KMS-11 (cell line): ENCODE data around the gene S100A7.

Experiments
- H2AFZ ChIP-seq: fragments of 200-600 bp; sonication (generic); 2 replicates; pipeline ENCODE4 v1.6.1; 2016; ENCODE audit warnings: antibody characterized with exemption, mixed run types, low read depth
- H3K27ac ChIP-seq: fragments of 200-600 bp; sonication (generic); 2 replicates; pipeline ENCODE4 v1.6.1; 2016; ENCODE audit warnings: mild to moderate bottlenecking, mixed run types
- H3K27me3 ChIP-seq: fragments of 200-600 bp; sonication (generic); 2 replicates; pipeline ENCODE4 v1.6.1; 2017; ENCODE audit warnings: mild to moderate bottlenecking, low read depth, mixed run types, moderate library complexity; ENCODE audit not compliant: insufficient read depth
- H3K36me3 ChIP-seq: fragments of 200-600 bp; sonication (generic); 2 replicates; pipeline ENCODE4 v1.6.1; 2017; ENCODE audit warnings: mild to moderate bottlenecking, mixed run types; ENCODE audit not compliant: insufficient read depth
- H3K4me1 ChIP-seq: fragments of 200-600 bp; sonication (generic); 2 replicates; pipeline ENCODE4 v1.6.1; 2016; ENCODE audit warnings: mild to moderate bottlenecking, low read depth, mixed run types; ENCODE audit not compliant: poor library complexity, severe bottlenecking
- H3K4me2 ChIP-seq: fragments of 200-600 bp; sonication (generic); 2 replicates; pipeline ENCODE4 v1.7.0; 2016; ENCODE audit warnings: mild to moderate bottlenecking, mixed run types
- H3K4me3 ChIP-seq: fragments of 200-600 bp; sonication (generic); IDR thresholded peaks from 2 replicates; pipeline ENCODE4 v1.6.1; 2017; ENCODE audit warnings: low read depth, low read length, mixed read lengths; ENCODE audit not compliant: insufficient read depth
- H3K79me2 ChIP-seq: fragments of 200-600 bp; sonication (generic); 2 replicates; pipeline ENCODE4 v1.6.1; 2016; ENCODE audit warnings: low read depth, mixed run types; ENCODE audit not compliant: insufficient read depth
- H3K9ac ChIP-seq: fragments of 200-600 bp; sonication (generic); 2 replicates; pipeline ENCODE4 v1.6.1; 2016; ENCODE audit warnings: mild to moderate bottlenecking, mixed run types
- H4K20me1 ChIP-seq: fragments of 200-600 bp; sonication (generic); 2 replicates; pipeline ENCODE4 v1.6.1; 2016; ENCODE audit warnings: mild to moderate bottlenecking, mixed run types; ENCODE audit not compliant: insufficient read depth
- CTCF ChIP-seq: fragments of 200-600 bp; sonication (generic); conservative IDR thresholded peaks from 2 replicates; pipeline ENCODE4 v1.6.1; 2017; ENCODE audit warnings: low read depth, mild to moderate bottlenecking, antibody characterized with exemption, low read length, moderate library complexity, mixed read lengths

The S100A7 gene

GRCh38 chr1:153430561-153430960 is 29.9 kb downstream of the S100A7 start:
- H3K4me1 ChIP-seq = no peaks in the 10 kb centered on the region
- no peak overlapping the region for H3K4me2 ChIP-seq
- H4K20me1 ChIP-seq = no peaks in the 10 kb centered on the region
- TF ChIP-seq CTCF = no peak
- H3K36me3 ChIP-seq = no peaks in the 10 kb centered on the region
- no peak overlapping the region for H3K27ac ChIP-seq
- no peaks in the 10 kb centered on the region for H3K27me3 ChIP-seq
- H2AFZ ChIP-seq = no peak overlapping the region
- H3K9ac ChIP-seq = no peak overlapping the region
- H3K79me2 ChIP-seq = no peaks in the 10 kb centered on the region
- H3K4me3 ChIP-seq = no peak overlapping the region

GRCh38 chr1:153430166-153430553 is 30.3 kb downstream of the S100A7 start:
- Histone ChIP-seq H4K20me1 (no peaks in the 10 kb centered on the region), H3K79me2 (no peaks in the 10 kb centered on the region), H3K4me3 (no peak overlapping the region), H3K4me2 (no peak overlapping the region), H2AFZ (no peak overlapping the region), H3K36me3 (no peaks in the 10 kb centered on the region), H3K9ac (no peak overlapping the region), H3K27ac (no peak overlapping the region), H3K27me3 (no peaks in the 10 kb centered on the region), H3K4me1 (no peaks in the 10 kb centered on the region)
- TF ChIP-seq CTCF = no peak

GRCh38 chr1:153429266-153430165 is 30.9 kb downstream of the S100A7 start:
- Histone ChIP-seq H3K36me3 (no peaks in the 10 kb centered on the region), H3K4me3 (no peak overlapping the region), H3K4me1 (no peaks in the 10 kb centered on the region), H3K27me3 (no peaks in the 10 kb centered on the region), H3K27ac (no peak overlapping the region), H3K79me2 (no peaks in the 10 kb centered on the region), H3K9ac (no peak overlapping the region), H3K4me2 (no peak overlapping the region), H4K20me1 (no peaks in the 10 kb centered on the region), H2AFZ (no peak overlapping the region)
- TF ChIP-seq CTCF = no peak

GRCh38 chr1:153428791-153429190 is 31.7 kb downstream of the S100A7 start:
- Histone ChIP-seq H3K27me3 (0 out of 2 replicates have a peak, but pooled peaks cover 1% of the 10 kb centered on the region), H3K27ac (no peak overlapping the region), H3K36me3 (no peaks in the 10 kb centered on the region), H3K79me2 (no peaks in the 10 kb centered on the region), H4K20me1 (no peaks in the 10 kb centered on the region), H3K9ac (no peak overlapping the region), H2AFZ (no peak overlapping the region), H3K4me1 (no peaks in the 10 kb centered on the region), H3K4me3 (no peak overlapping the region), H3K4me2 (no peak overlapping the region)
- TF ChIP-seq CTCF = no peak
